Dermis microvascular lymphatic vessel endothelial cell (primary cell): Measurements from ENCODE around the gene BATF3. TPM values are rescaled to one million over a fixed set of nuclear protein-coding genes. Genes with fewer than 3 reads are reported as not detected.
"Not testable (repeated sequence)": the region's sequence is repeated elsewhere in the genome, so short reads cannot be mapped to it uniquely, and the experiment has no call there.

Experiments used
- DNase-seq, 2 donors: peaks; one replicate each; pipeline versions ENCODE4 v3.0.0 to v3.0.0-alpha.2; 2010; ENCODE audit warnings: low read depth in 2 of 2
- total RNA-seq: library from RNA; depleted of rRNA; stranded (reverse); fragments of >200 nt; gene quantifications from 2 replicates; pipeline ENCODE4 v1.2.1, GENCODE V29; 2014

Gene BATF3
- total RNA-seq, 1 donor from 2014 or later = 0.64 TPM

GRCh38 chr1:212658250-212658649 lies 41.4 kb downstream of the BATF3 start:
- DNase-seq = not testable (repeated sequence)

DNA sequence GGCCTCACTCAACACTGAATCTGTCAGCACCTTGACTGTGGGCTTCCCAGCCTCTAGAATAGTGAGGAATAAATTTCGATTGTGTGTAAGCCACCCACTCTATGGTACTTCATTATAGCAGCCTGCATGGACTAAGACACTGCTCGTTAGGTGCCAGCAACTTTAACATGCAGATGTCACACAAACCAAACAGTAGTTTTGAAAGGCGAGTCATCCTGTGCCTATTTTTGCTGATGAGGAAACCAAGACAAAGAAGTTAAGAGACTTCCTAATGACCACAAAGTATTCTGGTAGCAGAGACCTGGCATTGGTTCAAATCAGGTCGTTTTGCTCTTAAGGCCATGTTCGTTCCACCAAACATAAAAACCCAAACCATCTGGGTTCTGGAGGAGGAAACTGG lies 42.9 kb downstream of the BATF3 start:
- no peak for DNase-seq

- no peak for DNase-seq
Measured at GRCh38 chr1:212655668-212656440, 43.8 kb downstream of the BATF3 start.

- DNase-seq = no peak
Measured at GRCh38 chr1:212652609-212653008, 47.0 kb downstream of the BATF3 start.

GRCh38 chr1:212651977-212652376 lies 47.7 kb downstream of the BATF3 start:
- no peak for DNase-seq

DNA sequence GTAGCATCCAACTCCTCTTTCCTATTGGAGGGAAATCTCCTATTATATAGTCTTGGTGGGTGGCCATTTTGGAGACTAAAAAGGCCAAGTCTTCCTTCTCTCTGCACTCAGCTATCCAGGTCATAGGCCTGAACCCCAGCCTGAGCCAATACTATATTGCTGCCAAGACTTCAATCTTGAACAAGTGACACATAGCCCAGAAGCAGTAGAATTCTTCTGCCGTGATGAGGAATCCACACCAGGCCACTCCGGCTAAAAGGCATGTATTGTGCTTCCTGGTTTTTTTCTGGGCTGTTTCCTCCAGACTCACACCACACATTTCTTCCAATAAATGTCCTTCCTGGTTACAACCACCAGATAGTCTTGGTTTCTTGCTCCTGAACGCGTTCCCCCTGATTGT lies 48.1 kb downstream of the BATF3 start:
- no peak for DNase-seq

DNA sequence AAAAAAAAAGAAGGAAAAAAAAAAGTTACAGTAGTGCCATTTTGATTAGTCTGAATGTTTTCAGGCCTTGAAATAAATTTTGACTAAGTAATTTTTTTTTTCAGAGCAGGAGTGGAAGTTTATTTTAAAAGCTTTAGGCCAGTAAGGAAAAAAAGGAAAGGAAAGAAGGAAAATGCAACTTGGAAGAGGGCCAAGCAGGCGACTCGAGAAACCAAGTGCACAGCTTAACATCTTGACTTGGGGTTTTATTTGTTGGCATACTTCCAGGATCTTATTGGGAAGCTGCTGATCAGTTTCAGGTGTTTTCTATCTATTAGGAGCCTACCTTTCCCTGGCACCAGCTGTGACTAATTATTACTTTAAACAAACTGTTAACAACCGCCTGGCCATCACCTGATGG lies 49.4 kb downstream of the BATF3 start:
- DNase-seq = no peak

GRCh38 chr1:212649020-212649419 lies 50.6 kb downstream of the BATF3 start:
- no peak for DNase-seq

- DNase-seq = no peak
Measured at GRCh38 chr1:212648431-212648830, 51.2 kb downstream of the BATF3 start.

DNA sequence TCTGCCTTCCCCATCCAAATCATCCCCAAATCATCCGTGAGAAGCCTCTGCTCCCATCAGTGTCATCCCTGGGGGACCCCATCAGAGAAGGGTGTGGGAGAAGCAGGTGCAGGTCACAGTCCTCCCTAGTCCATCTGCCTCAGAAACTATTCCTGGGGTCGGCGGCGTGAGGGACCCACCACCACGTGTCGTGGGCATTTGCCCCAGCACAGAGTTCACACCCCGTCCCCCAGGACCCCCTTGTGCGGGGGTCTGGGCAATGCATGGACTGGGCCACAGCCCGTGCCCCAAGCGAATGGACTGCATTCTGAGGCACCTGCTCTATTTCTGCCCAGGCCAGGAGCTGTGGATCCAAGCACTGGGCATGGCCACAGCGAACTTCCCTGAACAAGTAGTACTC lies 52.6 kb downstream of the BATF3 start:
- no peak for DNase-seq

- no peak for DNase-seq
Measured at GRCh38 chr1:212646588-212646987, 53.1 kb downstream of the BATF3 start.

DNA sequence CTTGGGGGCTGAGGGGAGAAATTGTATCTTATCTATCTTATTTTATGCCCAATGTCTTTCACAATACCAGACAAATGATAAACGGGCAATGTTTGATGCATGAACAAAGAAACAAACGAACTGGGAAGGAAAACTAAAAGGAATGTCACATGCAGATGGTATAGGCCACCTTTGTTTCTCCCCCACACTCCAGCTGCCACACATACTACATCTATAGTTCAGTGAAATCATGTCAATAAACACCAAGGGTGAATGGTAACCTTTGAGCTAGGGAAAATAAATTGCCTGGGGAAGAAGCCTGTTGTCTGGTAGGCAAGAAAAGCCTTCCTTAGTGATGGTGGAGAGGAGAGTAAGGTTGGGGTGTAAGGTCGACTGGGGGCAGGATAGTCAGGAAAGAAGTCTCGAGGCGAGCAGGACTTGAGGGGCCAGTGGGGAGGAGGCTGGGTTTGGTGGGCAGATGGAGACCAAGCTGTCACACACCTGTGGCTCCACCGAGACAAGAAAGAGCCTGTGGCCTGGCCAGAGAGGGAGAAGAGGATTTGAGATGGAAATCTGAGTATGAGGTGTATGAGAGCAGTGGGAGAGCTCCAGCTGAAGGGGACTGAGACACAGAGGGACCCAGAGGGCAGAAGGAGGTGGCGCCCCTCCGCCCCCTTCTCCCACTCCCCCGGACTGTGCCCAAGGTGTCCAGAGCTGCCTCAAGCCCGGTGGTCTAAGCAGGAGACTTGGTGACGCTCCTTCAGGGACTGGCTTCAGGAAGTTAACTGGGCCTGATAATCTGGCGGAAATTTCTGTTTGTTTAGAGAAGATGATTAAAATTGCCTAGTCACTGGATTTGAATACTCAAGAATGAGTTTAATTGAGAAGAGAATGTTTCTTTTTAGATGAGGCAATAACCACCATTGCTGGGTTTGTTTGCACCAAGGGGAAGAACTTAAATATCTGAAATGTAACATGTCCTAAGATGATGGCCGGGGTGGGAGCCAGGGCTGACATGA lies 53.8 kb downstream of the BATF3 start:
- DNase-seq = no peak

GRCh38 chr1:212644866-212645545 lies 54.6 kb downstream of the BATF3 start:
- no peak for DNase-seq

DNA sequence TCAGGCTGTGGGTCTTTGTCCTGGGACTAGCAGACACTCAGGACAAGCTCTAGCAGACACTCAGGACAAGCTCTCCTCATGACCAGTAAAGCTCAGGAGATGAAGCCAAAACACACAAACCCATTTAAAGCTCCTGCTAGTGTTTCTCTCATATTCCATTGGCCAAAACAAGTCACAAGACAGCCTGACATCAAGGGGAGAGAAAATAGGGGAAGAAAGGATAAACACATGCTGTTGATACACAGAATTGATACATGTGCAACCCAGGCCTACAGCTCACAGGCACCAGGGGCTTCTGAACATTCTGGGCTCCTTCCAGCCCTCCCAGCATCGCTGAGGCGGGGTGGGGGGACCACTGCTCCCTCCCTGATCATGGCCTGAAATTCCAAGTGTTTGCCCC lies 55.8 kb downstream of the BATF3 start:
- no peak for DNase-seq

DNA sequence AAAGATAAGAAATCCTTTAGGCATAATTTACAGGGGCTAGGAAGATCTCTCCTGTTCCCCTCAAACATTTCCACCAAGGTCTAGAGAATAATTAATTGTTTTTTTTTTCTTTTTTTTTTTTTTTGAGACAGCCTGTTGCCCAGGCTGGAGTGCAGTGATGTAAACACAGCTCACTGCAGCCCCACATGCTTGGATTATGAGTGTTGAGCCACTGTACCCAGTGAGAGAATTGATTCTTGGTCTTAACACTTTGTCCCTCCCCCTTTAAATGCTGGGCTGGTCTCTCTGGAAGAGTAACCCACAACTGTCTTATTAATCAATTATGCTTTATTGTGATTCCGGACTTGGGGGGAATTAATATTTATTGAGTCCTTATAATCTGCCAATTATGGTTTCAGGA lies 57.7 kb downstream of the BATF3 start:
- DNase-seq = no peak

DNA sequence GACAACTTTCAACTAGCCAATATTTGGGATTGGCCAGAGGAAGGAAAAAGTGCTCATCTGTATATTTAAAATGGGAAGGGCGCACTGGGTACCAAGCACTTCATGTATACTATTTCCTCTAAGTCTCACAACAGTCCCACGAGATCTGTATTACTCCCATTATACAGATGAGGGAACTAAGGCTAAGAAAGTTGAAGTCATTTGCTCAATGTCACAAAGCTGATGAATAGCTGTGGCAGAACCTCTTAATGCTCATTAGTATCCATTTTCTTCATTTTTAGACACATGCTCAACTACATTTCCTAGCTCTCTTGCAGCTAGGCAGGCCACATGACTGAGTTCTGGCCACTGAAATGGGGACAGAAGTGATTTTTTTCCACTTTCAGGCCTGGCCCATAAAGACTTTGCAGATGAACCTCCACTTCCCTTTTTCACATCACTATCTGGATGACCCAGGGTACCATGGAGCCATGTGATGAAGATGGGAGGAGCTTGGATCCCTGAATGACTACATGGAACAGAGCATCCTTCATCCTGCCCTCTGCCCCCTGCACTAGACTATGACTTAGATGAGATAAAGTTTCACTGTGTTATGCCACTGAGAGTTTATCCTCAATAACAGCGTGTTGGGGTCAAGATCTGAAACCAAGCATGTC lies 59.3 kb downstream of the BATF3 start:
- DNase-seq = no peak

DNA sequence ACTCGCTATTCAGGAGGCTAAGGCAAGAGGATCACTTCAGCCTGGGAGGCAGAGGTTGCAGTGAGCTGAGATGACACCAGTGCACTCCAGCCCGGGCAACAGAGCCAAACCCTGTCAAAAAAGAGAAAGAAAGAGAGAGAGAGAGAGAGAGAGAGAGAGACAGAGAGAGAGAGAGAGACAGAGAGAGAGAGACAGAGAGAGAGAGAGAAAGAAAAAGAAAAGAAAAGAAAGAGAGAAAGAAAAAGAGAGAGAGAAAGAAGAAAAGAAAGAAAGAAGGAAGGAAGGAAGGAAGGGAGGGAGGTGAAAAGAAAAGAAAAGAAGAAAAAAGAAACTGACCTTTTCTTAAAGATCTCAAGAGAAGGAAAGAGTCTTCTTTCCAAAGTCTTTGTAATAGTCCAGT lies 60.1 kb downstream of the BATF3 start:
- not testable (repeated sequence) for DNase-seq

- DNase-seq = no peak
Measured at GRCh38 chr1:212638492-212639151, 61.0 kb downstream of the BATF3 start.

- DNase-seq = no peak
Measured at GRCh38 chr1:212637902-212638301, 61.7 kb downstream of the BATF3 start.
